Panc1 (cell line): ENCODE measurements around the gene FNTB. TPM values are rescaled to one million over a fixed set of nuclear protein-coding genes. Genes with fewer than 3 reads are reported as not detected.

ENCODE experiments used
- ATAC-seq: fragments of 200-7000 bp; cut with Tn5 transposase; 2 replicates; pipeline ENCODE4 v1.9.1; 2020; ENCODE audit warnings: mild to moderate bottlenecking, moderate library complexity
- BruUV-seq: library from RNA; stranded (reverse); fragments of 400-500 nt; replicated peaks from 2 replicates; lab custom pipeline; 2021; lab: Mats Ljungman, UMichigan
- CTCF ChIA-PET: fragments of 300-600 bp; sonication (Branson Sonifier 250); formaldehyde crosslinking; loops from one replicate; lab custom pipeline; 2022; ENCODE audit warnings: antibody characterized with exemption; lab: Charles Lee
- POLR2A ChIA-PET: fragments of 300-600 bp; sonication (Branson Sonifier 250); formaldehyde crosslinking; loops from one replicate; lab custom pipeline; 2022; ENCODE audit warnings: antibody characterized with exemption; lab: Charles Lee
- DNase-seq: peaks from one replicate; pipeline ENCODE4 v3.0.0-alpha.2; 2010; ENCODE audit warnings: low read depth, low spot score
- H3K27ac ChIP-seq: 2 replicates; pipeline ENCODE4 v1.5.1; 2011; ENCODE audit warnings: mild to moderate bottlenecking, low read length, inconsistent platforms
- H3K27me3 ChIP-seq: fragments of 200-500 bp; sonication (Bioruptor generic); 2 replicates; pipeline ENCODE4 v1.6.0; 2014; ENCODE audit warnings: low read length, inconsistent platforms; ENCODE audit not compliant: control insufficient read depth, insufficient read depth
- H3K36me3 ChIP-seq: fragments of 200-500 bp; sonication (Bioruptor generic); 2 replicates; pipeline ENCODE4 v1.5.1; 2014; ENCODE audit warnings: inconsistent platforms, mild to moderate bottlenecking, low read length, moderate library complexity; ENCODE audit not compliant: control insufficient read depth, insufficient read depth
- H3K4me1 ChIP-seq: 2 replicates; pipeline ENCODE4 v1.5.1; 2011; ENCODE audit warnings: inconsistent platforms, mild to moderate bottlenecking, low read length, moderate library complexity; ENCODE audit not compliant: control insufficient read depth, insufficient read depth
- H3K4me3 ChIP-seq, 2 experiments: 2 replicates each; pipeline ENCODE4 v1.5.1; 2011 to 2012; ENCODE audit warnings: low read depth in 2 of 2, low read length in 2 of 2, mild to moderate bottlenecking in 2 of 2, inconsistent platforms in 1 of 2, moderate library complexity in 1 of 2
- H3K9me3 ChIP-seq: fragments of 200-500 bp; sonication (Bioruptor generic); 2 replicates; pipeline ENCODE4 v1.5.1; 2014; ENCODE audit warnings: low read depth, mild to moderate bottlenecking, inconsistent platforms, low read length, moderate library complexity; ENCODE audit not compliant: control insufficient read depth, insufficient read depth
- CTCF ChIP-seq: fragments of 450-650 bp; IDR thresholded peaks from 2 replicates; pipeline ENCODE4 v1.5.1; 2017; ENCODE audit warnings: mild to moderate bottlenecking
- POLR2AphosphoS5 ChIP-seq: IDR thresholded peaks from 2 replicates; pipeline ENCODE4 v1.6.1; 2012; ENCODE audit warnings: mild to moderate bottlenecking, low read depth, low read length, moderate library complexity
- REST ChIP-seq, 2 experiments: IDR thresholded peaks; 2 replicates each; pipeline ENCODE4 v1.6.1; 2011 to 2012; ENCODE audit warnings: low read depth in 2 of 2, control low read depth in 1 of 2, low read length in 1 of 2, mild to moderate bottlenecking in 1 of 2, moderate library complexity in 1 of 2; ENCODE audit not compliant: insufficient read depth in 1 of 2
- SIN3A ChIP-seq: IDR thresholded peaks from 2 replicates; pipeline ENCODE4 v1.6.1; 2012; ENCODE audit warnings: low read depth, mild to moderate bottlenecking, low read length, moderate library complexity, borderline replicate concordance; ENCODE audit not compliant: insufficient read depth
- TCF7L2 ChIP-seq: IDR thresholded peaks from 2 replicates; pipeline ENCODE4 v1.6.1; 2011; ENCODE audit warnings: mild to moderate bottlenecking, low read depth, low read length, inconsistent platforms
- in situ Hi-C: cut with HindIII; loops from 2 replicates; pipeline ENCODE4 v1.10.0; 2016; ENCODE audit warnings: low sequenced_read_pairs, low pct_unique_long_range_greater_than_20kb
- intact Hi-C: fragments of 100-400 bp; cut with micrococcal nuclease; formaldehyde crosslinking; loops from one replicate; pipeline ENCODE4 v1.10.0; 2022; ENCODE audit not compliant: unreplicated experiment
- total RNA-seq: library from RNA; stranded (reverse); gene quantifications from one replicate; pipeline ENCODE4 v1.2.1, GENCODE V29; 2021; ENCODE audit not compliant: unreplicated experiment

Gene FNTB
- total RNA-seq, 1 experiment from 2014 or later = 13.3 TPM

GRCh38 chr14:65038966-65039365 is 52.3 kb downstream of the FNTB start:
- Histone ChIP-seq H3K4me1 (no peaks in the 10 kb centered on the region), H3K27ac (no peak overlapping the region), H3K4me3 (no peak overlapping the region), H3K9me3 (no peaks in the 10 kb centered on the region), H3K36me3 (no peaks in the 10 kb centered on the region; the same call in 1 of the 2 replicates), H3K27me3 (no peaks in the 10 kb centered on the region)
- TF ChIP-seq POLR2AphosphoS5 = no peak
- no peak for TF ChIP-seq CTCF
- no peak for TF ChIP-seq SIN3A
- TF ChIP-seq TCF7L2 = no peak
- TF ChIP-seq REST (IDR thresholded peaks at IDR 0.05; ENCODE audit: insufficient read depth in 1 of 2, low read depth in 2 of 2, low read length in 1 of 2) = no peak
- ChIA-PET POLR2A (no interaction called here), CTCF (no interaction called here)
- DNase-seq (no peak), ATAC-seq (no peak)
- intact Hi-C loops = no loop called here
- BruUV-seq = no TSS peak
- in situ Hi-C loops = no loop called here

- Histone ChIP-seq H3K4me1 (no peaks in the 10 kb centered on the region), H3K4me3 (no peak overlapping the region), H3K27me3 (no peaks in the 10 kb centered on the region), H3K9me3 (no peaks in the 10 kb centered on the region), H3K36me3 (no peaks in the 10 kb centered on the region; the same call in 1 of the 2 replicates), H3K27ac (no peak overlapping the region)
- in situ Hi-C loops (no loop called here), intact Hi-C loops (no loop called here)
- DNase-seq = no peak
- CTCF ChIA-PET = interaction anchor here (0.7 kb wide), 1 partner anchor 157 kb away, joined by 5 read pairs; no protein-coding TSS in a partner anchor
- no peak for ATAC-seq
- TF ChIP-seq CTCF (no peak), TCF7L2 (no peak), POLR2AphosphoS5 (no peak), REST (IDR thresholded peaks at IDR 0.05; ENCODE audit: insufficient read depth in 1 of 2, low read depth in 2 of 2, low read length in 1 of 2) (no peak)
- POLR2A ChIA-PET = no interaction called here
- BruUV-seq = no TSS peak
Measured at GRCh38 chr14:65040666-65041433, 54.2 kb downstream of the FNTB start.
